ENCODE measurements around the gene ZNF524. TPM values are rescaled to one million over a fixed set of nuclear protein-coding genes. Genes with fewer than 3 reads are reported as not detected.

The ZNF524 gene
- total and polyA plus RNA-seq, 9 of the 15 experiments (the other 6 are each of a cell fraction or from before 2014, with no cell fraction given), result 0.08 to 15.6 (median 2.9) TPM

DNA sequence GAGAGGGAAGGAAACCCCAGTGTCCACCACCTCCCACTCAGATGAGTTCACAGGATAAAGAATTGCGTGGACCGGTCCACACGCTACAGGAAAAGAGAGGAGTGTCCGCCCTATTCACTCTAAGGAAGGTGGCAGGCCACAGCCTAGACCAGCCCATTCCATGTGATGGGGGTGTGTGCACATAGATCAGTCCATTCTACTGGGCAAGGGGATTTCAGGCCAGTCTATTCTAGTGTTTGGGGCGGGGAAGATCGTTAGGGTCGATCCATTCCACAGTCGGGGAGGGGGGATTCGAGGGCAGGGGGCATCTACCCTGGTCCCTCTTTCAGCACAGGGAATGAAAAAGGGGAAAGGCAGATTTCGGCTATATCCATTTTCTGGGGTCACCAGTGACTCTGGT, 8.5 kb upstream of the ZNF524 start:
- no TSS peak for BruUV-seq (replicated peaks)
- peak in 2 of 4 experiments; percentile 28 to 32 for DNase-seq (ENCODE audit: extremely low read depth in 1 of 4, low spot score in 3 of 4)
- no peaks in the 10 kb centered on the region for H3K9me1 ChIP-seq (ENCODE audit: control insufficient read depth, insufficient read depth, low read length)
- H3K4me1 ChIP-seq (replicated peaks in 1 of 2; ENCODE audit: control insufficient read depth in 2 of 2, insufficient read depth in 2 of 2, low read length in 2 of 2), result peaks cover 10 to 29% of the 10 kb centered on the region in 2 experiments; a peak in 3 of 5 replicates
- intact Hi-C loops (cut with micrococcal nuclease), result no loop called here
- no peak overlapping the region for H2AFZ ChIP-seq (ENCODE audit: low read depth, low read length)
- no peak for FAIRE-seq
- H3K9me3 ChIP-seq (replicated peaks; ENCODE audit: control insufficient read depth, insufficient read depth, low read depth, low read length), result peaks cover 3% of the 10 kb centered on the region; the same call in 1 of the 2 replicates
- no peaks in the 10 kb centered on the region for H3K79me2 ChIP-seq (ENCODE audit: control insufficient read depth, insufficient read depth, low read length)
- H3K27ac ChIP-seq (ENCODE audit: extremely low read depth, low read depth, low read length), result no peak overlapping the region
- ChIA-PET POLR2A (no interaction called here), CTCF (ENCODE audit: low intra/inter-chr PET ratio) (no interaction called here)
- peaks cover 35% of the 10 kb centered on the region; the same call in 2 of the 3 replicates for H3K36me3 ChIP-seq (ENCODE audit: control insufficient read depth, insufficient read depth, low read length)
- no peaks in the 10 kb centered on the region for H3K27me3 ChIP-seq (ENCODE audit: control insufficient read depth in 2 of 2, insufficient read depth in 2 of 2, low read length in 2 of 2)
- H3K4me2 ChIP-seq (ENCODE audit: insufficient read depth, low read length), result no peak overlapping the region
- in situ Hi-C loops (cut with MboI), result no loop called here
- H4K20me1 ChIP-seq (replicated peaks; ENCODE audit: control insufficient read depth, insufficient read depth, low read length), result 0 out of 2 replicates have a peak, but pooled peaks cover 6% of the 10 kb centered on the region
- no peak overlapping the region; a peak in 1 of 4 replicates for H3K9ac ChIP-seq (ENCODE audit: insufficient read depth in 1 of 2, low read depth in 2 of 2, low read length in 2 of 2)
- no peak overlapping the region for H3K4me3 ChIP-seq
- peak; percentile 54 for ATAC-seq
- WGBS (ENCODE audit: insufficient coverage, low coverage, missing lambda C conversion rate), result 42% methylated on average over 9 of the region's 10 CpGs
- TF ChIP-seq ELF4 (CRISPR knock-in tag; IDR thresholded peaks at IDR 0.05) (no peak), SIX5 (IDR thresholded peaks at IDR 0.05; ENCODE audit: borderline replicate concordance in 1 of 2, insufficient read depth in 1 of 2, low read depth in 1 of 2, low read length in 2 of 2) (peak; percentile 9 to 24; a peak in 2 of 4 replicates), KLF6 (CRISPR knock-in tag; IDR thresholded peaks at IDR 0.05; ENCODE audit: borderline replicate concordance) (no peak), ZNF764 (CRISPR knock-in tag; IDR thresholded peaks at IDR 0.05; ENCODE audit: low read depth) (no peak), SMARCB1 (IDR thresholded peaks at IDR 0.05; ENCODE audit: insufficient read length, low read depth) (no peak), RFX5 (IDR thresholded peaks at IDR 0.05; ENCODE audit: low read depth, low read length) (no peak), EGR1 (conservative IDR thresholded peaks at IDR 0.05) (peak; percentile 27; the same call in 1 of the 2 replicates), BHLHE40 (IDR thresholded peaks at IDR 0.05; ENCODE audit: low read length) (peak; percentile 44), PRDM10 (IDR thresholded peaks at IDR 0.05; ENCODE audit: partially characterized antibody) (peak; percentile 98), MBD2 (IDR thresholded peaks at IDR 0.05; ENCODE audit: borderline replicate concordance, low read depth) (peak; percentile 46; the same call in 1 of the 2 replicates), TCF7L2 (IDR thresholded peaks at IDR 0.05; ENCODE audit: low read depth, low read length) (peak; percentile 85), ZNF75A (CRISPR knock-in tag; IDR thresholded peaks at IDR 0.05) (no peak), ZKSCAN1 (IDR thresholded peaks at IDR 0.05; ENCODE audit: low read depth, low read length) (no peak), RERE (CRISPR knock-in tag; IDR thresholded peaks at IDR 0.05; ENCODE audit: borderline replicate concordance) (no peak), ATF7 (IDR thresholded peaks at IDR 0.05) (peak; percentile 76; the same call in 1 of the 2 replicates)
